Measurements from ENCODE around the gene EIF4EBP2.

EIF4EBP2 gene

DNA sequence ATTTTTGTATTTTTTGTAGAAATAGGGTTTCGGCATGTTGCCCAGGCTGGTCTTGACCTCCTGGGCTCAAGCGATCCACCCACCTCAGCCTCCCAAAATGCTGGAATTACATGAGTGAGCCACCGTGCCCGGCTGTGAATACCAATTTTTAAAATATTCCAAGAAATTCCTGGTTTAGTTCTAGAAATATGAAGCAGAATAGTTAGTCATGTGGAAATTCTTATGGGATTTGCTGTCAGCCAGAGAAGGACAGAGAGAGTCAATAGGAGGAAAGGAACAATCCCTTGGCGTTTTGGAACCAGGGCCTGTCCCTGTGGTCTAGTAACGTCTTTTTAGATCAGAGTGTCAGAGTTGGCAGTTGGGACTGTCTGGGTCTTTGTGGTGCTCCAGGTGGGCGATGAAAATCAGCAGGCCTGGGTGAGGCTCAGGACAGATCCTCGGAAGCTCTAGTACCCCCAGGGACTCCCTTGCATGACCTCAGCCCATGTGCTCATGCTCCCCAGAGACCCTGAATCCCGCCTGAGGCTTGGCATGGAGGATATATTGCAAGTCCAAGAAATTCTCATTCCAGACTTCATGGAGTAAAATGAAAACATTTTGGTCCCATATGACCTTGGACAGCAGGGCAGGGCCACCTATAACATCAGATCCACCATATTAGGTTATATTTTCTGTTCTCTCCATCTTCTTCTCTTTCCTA is 29.8 kb downstream of the EIF4EBP2 start:
- no peak for DNase-seq

DNA sequence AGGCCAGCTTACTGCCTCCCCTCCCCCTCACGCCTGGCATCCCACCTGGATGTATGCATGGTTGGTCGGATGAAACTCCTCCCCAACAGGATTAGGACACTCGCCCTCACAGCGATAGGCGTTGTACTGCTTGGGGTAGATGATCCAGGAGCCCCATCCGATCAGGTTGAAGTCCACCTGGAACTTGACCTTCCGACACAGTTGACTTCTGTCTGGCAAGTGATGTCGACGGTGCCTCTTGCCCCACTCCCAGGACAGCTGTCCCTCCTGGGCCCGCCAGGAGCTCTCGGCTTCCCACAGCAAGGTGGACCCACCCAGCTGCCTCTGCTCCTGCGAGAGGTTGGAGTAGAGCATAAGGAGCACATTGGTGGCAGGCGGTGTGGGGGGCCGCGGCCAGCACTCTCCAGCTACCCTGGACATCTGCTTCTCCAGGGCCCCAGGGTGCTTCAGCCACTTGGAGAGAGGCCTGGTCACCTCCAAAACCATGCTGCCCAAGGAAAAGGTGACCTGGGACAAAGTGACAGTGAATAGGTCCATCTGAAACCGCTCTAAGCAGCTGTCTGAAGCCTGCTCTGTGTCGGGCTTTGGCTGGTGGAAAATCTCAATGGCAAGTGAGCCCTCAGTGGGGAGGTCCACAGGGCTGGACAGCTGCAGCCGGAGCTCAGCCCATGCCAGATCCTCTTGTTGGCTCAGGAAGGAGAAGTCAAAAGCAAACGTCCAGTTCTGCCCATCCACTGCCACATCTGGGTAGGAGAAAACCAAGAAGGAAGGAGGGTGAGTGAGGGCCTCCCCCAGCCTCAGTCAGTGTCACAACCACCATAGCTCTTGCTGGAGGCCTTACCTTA is 31.5 kb downstream of the EIF4EBP2 start:
- no peak for DNase-seq

DNA sequence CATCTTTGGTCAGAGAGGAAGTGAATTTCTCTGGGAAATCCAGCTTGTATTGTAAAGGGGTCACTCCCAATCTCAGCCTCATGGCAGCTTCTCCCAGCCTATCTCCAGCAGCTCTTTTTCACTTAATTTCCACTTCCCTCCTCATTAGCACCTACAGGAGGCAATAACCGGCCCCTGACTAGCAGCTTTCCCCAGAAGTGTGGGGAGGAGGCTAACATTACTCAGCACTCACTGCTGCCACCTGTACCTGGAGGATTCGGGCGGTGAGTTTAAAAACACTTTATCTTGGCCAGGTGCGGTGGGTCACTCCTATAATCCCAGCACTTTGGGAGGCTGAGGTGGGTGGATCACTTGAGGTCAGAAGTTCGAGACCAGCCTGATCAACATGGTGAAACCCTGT is 33.8 kb downstream of the EIF4EBP2 start:
- DNase-seq, result no peak

DNA sequence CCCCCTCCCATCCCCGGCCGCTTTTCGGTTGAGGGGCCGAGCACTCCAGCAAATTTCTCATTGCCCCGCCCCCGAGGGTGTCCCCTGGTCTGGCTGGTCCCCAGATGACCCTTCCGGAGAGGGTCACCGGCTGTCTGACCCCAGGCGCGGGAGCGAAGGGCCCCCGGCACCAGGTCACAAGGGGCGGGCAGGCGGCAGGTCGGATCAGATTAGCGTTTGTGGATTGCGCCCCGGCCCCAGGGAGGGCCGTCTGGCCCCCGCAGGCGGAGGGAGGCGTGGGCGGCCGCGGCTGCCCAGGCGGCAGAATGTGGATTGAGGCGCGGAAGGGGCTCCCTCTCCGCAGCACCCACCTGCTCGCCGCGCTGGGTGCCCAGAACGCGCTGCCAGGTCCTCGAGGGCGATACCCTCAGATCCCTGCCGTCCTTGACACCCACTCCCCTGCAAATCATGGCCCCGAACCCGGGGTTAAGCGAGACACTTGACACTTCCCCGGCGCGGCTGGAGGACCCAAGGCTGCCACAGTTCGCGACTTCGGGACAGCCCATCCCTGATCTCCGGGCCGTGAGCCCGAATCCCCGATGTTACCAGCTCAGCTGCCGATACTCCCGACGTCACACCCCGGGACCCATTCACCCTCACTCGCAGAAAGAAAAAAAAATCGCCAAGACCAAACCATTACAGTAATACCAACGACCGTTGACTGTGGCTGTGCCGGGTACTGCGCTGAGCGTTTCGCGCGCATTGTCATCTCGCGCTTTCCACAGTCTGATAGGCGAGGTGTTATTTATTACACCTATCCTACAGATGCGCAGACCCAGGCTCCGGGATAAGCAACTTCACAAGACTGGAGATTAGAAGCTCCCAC is 36.6 kb downstream of the EIF4EBP2 start:
- peak; percentile 20 for DNase-seq

DNA sequence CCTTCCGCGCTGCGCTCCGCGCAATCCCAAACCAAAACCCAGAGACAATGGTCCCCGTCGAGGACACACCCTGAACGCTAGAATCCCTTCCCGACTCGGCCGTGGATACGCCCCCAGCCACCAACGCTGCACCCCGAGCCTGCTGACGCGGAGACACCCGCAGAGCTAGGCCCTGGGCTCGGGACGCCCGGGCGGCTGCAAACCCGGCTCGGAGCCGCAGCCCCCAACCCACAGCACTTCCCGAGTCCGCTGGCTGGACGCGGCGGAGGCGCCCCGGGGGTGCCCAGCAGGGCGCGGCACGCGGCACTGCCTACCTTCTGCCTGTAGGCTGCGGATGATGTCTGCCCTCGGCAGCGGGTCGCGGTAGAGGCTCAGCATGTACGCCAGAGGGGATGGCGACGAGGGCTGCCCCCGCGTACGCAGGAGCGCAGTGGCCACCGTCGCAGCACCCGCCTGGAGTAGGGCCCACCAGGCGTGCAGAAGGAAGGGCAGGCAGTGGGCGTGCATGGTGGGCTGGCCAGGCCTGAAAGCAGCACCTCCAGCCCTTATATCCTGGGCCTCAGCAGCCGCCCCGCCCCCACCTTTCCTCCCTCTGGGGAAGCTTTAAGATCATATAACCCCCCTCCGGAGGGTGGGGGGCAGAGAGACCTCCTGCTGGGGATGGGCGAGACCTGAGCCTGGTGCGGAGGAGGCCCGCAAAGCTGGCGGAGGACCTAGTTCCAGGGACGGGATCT is 37.4 kb downstream of the EIF4EBP2 start, which contains the start of gene NODAL:
Gene NODAL (minus strand): TSS at position 521 of the 734 bp plus-strand sequence. CDS start 14 bp downstream, at position 507.
- no peak for DNase-seq

DNA sequence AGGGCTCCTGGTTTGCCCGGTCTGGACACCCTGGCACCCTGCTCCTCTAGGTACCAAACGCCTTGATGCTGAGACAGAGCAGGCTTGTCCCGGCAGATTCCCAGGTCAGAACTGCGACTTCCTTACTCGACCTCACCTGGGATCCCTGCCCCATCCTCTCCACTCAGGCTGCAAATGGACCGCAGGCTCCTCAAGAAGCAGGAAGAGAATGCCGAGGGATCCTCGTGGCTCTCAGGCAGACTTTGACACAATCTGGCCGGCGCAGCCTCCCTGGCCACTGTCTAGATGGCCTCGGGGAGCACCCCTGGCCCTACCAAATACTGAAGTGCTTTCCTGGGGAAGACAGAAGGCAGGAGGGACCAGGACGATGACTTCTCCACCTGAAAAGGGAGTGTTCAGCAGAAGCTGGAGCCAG is 38.0 kb downstream of the EIF4EBP2 start:
- no peak for DNase-seq

DNA sequence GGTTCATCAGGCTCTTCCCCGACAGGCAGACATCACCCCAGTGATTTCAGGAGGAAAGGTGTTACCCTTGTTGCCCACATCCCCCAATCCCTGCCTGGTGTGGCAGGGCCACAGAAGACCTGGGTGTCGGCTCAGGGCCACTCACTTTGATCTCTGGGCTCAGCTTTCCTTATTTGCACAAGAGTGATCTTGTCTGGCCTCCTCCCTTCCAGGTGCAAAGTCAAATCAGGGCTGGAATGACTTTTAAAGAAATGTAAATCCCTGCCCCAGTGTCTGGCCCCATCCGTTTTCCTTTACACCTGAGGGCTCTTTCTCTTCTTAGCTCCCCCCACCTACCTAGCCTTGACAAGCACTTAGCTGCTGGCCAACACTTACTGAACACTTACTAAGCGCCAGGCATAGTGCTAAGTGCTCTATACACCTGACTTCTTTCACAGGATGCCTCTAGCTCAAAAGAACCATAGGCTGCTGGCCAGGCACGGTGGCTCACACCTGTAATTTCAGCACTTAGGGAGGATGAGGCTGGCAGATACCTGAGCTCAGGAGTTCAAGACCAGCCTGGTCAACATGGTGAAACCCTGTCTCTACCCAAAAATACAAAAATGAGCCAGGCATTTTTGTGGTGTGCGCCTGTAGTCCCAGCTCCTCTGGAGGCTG is 38.5 kb downstream of the EIF4EBP2 start:
- DNase-seq, result no peak

DNA sequence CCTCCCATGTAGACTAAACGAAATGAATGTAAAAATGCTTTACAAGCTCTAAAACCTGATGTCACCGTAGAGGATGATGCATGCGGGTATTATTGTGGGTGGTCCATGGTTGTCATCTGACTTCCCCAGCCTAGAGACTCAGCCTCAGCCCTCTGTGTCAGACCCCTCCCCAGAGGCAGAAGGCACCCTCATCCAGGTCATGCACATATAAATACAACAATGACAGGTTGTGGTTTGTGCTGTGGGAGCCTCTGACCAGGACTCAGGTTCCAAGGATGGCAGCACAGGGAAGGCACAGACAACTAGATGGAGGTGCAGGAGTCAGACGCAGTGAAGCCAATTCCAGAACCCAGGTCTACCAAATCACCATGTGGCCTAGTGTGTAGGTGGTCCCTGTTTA is 40.8 kb downstream of the EIF4EBP2 start:
- no peak for DNase-seq

DNA sequence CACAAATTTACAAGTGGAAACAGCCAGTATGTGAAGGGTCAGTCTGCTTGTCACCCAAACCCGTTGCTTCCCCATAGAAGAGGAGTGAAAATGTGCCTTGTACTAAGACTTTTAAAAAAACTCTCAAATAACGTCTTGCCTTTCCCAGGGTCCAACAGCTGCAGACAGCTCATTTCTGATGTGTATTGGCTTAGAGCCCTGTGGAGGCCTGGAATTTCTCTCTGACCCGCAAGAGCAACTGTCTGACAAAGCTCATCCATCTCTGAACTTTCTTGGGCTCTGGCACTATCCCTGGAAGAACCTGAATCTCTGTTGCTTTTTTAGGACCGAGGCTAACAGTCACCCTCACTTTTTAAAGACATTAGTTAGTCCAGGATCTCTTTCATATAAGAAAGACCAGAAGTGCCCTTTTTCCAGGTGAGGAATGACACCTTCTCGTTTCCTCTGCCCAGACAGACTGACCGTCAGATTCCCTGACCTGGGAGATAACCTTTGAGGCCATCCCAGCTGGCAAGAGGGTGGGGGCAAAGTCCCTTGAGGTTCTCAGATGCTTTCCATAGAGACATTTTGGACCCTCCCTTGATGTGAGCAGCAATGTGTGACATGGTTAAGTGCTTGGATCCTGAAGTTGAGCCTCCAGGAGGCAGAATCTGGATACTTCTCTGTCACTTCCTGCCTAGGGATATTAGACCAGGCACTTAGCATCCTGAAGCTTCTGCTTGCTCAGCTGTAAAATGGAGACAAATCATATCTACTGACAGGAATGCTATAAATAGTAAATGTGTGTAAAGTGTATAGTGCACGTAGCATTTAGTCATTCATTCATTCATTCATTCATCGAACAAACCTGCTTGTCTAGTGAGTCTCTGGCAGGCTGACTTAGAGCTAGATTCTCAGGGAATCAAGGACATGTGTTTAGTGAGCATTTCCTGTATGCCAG is 42.0 kb downstream of the EIF4EBP2 start:
- no peak for DNase-seq

DNA sequence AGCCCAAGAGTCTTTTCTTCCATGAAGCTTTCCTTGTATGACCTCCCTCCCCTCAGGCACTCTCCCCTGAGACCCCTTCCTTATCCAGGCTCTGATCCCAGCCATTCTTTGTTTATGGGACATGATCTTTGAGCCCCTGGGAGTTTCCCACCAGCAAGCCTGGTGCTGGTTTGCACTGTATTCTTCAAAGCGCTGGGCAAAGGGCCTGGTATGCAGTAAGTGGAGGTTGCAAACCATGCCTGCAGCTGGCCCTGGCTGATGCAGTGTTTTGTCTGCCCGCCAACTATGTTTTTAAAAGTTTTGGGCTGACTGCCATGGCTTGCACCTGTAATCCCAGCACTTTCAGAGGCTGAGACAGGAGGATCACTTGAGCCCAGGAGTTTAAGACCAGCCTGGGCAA is 44.3 kb downstream of the EIF4EBP2 start:
- DNase-seq, result no peak

DNA sequence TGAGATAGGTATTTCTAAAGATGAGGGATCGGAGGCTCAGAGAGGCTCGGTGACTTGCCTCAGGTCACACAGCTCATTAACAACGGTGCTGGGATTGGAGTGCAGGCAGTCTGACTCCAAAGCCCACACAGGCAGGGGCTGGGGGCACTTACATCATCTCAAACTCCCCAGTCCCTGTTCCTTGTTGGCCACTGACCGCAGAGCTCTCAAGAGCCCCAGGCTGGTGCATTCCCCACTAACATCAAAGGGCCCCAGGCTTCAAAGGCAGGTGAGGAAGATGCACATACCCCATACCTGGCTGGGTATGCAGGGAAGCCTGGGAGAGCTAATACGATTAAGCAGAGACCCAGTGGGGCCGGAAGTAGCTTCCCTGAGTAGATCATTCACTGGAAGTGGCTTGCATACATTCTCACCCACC is 51.3 kb downstream of the EIF4EBP2 start:
- peak; percentile 33 for DNase-seq

DNA sequence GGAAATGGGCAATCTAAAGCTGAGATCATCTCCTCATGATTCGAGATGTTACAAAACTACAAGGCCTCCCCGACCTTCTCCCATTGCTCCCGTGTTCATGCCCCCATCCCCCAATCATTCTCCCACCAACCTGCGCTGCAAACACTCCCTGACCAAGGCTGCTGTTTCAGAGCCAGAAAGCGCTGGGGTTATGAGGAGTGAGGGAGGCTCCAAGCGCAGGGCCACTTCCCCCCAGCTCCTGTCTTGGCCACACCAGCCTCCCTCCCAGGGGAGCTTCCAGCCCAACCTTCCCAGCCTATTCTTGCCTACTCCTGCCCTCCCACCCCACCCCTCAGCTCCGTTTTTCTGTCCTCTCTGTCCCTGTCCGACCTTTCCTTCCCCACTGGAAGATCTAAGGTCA is 52.2 kb downstream of the EIF4EBP2 start:
- no peak for DNase-seq

DNA sequence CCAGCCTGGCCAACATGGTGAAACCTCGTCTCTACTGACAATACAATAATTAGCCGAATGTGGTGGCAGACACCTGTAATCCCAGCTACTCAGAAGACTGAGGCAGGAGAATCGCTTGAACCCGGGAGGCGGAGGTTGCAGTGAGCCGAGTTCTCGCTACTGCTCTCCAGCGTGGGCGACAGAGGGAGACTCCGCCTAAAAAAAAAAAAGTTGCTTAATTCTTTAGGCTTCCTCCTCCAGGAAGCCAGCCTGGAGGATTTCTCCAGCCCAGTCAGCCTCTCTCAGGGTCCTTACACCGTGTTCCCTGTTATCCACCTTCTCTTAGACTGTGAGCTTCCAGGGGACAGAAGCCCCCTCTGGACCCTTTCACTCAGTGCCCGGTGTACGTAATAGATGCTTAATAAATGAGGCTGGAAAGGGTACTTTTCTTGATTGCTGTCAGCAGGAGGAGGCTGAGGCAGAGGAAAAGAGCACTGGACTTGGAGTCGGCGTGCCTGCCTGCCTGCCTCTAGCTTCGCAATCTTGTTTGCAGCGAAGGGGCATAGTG is 53.9 kb downstream of the EIF4EBP2 start:
- DNase-seq, result no peak

DNA sequence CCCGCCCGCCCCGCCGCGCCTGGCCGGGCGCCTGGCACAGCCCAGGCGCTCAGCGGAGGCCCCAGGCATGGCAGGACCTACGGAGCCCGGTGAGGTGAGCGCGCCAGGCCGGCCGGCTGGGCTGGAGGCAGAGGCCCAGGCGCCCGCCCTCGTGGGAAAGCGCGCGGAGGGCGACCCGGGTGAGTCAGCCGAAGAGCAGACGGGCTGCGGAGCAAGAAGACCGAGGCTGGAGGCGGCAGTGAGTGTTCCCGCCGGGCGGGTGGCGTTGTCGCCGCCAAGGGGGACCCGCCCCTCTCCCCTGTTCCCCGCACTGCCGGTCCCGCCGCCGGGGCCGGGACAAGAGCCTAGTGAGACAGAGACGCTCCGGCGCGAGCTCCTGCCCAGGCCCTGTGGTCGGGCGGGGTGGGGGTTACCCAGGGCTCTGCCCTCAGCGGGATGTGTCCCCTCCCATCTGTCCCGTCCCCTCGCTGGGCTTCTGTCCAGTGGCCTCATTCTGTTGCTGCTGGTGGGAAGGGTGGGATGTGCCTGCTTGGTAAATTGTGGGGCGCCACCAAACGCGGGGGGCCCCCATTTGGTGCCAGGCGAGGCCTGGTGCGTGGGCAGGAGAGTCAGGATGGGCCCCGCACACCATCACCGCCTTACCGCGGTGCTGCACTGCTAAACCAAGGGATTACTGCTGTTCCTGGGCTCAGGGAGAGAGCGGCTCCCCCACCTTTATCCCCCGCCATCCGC is 54.5 kb downstream of the EIF4EBP2 start:
- peak; percentile 65 for DNase-seq

DNA sequence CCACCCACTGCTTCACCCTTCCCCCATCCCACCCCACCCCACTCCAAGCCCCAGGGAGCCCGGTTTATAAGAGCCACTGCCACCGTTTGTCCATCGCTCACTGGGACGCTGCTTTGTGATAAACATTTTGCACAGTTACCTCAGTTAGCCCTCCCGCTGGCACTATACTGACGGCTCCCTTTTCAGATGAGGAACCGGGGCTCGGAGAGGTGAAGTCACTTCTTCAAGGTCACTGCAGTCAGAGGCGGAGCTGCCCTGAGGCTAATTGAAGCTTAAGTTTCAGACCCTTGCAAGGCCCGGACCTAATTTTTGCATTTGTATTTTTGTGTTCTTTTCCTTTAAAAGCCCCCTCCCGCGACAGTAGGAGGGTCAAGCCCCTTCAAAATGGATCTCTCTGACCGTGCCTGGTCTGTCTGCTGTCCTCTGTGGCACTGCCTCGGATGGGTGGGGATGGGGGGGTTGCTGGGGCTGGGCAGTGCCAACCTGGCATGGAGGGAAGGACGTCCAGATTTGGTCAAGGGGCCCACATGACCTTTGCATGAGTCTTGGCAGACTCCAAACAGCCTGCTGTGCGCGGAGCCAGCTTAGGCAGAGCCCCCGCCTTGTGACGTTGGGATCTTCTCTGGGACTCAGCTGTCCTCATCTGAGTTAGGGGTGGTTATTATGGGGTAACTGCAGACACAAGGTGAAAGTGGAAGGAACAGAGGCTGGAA is 55.3 kb downstream of the EIF4EBP2 start:
- no peak for DNase-seq

DNA sequence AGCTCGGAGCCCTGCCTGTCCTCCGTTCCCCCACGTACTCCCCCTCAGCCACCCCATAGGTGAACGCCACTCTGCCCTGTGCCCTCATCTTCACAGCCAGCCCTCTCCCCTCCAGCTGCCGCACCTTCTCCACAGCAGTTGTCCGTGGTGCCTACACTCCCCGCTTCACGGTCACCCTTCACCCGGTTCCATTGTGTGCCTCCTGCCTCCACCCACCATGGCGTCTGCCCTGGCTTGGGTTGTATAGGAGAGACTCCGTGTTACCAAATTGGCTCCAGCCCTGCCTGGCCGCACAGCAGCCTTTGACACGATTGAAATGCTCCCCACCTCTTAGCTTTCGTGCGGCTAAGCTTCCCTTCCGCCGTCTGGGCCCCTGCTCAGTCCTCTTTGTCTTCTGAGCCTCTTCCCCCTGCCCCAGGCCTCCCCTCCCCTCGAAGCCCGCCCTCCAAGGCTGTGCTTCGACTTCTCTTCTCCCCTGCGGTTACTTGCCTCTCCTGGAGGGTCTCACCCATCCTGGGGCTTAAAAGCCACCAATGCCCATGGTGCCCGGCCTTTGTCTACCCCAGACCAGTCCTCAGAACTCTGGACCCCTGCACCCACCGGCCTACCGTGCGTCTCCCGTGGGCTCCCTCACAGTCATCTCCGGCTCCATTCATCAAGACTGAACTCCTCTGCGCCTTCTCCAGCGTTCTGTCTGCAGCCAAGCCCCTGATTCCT is 56.0 kb downstream of the EIF4EBP2 start:
- no peak for DNase-seq

DNA sequence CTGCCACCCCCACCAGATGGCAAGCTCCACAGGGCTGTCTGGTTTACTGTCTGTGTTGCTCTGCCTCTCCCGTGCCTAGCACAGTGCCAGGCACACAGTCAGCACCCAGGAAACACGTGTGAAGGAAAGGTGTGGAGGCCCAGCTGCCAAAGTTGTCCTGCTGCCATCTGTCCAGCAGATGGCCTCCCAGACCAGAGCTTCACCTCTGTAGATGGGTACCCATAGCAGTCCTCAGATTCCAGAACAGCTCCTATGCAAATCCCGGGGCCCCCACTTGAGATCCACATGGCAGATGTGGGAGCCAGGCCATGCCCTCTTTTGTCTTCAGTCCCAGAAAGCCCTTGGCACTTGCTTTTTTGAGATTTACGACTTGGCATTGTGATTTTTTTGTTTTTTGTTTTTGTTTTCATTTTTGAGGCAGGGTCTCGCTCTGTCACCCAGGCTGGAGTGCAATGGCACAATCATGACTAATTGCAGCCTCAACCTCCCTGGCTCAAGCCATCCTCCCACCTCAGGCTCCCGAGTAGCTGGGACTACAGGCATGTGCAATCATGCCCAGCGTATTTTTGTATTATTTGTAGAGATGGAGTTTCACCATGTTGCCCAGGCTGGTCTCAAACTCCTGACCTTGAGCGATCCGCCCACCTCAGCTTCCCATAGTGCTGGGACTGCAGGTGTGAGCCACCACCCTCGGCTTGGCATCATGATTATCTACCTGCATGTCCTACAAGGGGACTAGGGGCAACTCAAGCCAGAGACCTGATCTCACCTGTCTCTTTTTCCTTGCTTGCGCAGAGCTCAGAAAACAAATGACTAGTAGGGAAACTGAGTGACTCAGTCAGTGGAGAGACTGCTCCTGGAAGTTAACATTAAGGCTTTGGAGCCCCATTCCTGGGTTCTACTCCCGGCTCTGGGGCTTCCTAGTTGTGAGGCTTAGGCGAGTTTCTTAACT is 57.7 kb downstream of the EIF4EBP2 start:
- peak; percentile 70 for DNase-seq
